HG02678 (cell line): ENCODE measurements around the gene SRCIN1.
"Not testable (repeated sequence)": the region's sequence is repeated elsewhere in the genome, so short reads cannot be mapped to it uniquely, and the experiment has no call there.

Source experiments
- ATAC-seq: cut with Tn5 transposase; IDR thresholded peaks from one replicate; pipeline ENCODE4 v1.9.1; 2021; ENCODE audit warnings: mild to moderate bottlenecking, moderate library complexity; ENCODE audit not compliant: unreplicated experiment

SRCIN1 gene

DNA sequence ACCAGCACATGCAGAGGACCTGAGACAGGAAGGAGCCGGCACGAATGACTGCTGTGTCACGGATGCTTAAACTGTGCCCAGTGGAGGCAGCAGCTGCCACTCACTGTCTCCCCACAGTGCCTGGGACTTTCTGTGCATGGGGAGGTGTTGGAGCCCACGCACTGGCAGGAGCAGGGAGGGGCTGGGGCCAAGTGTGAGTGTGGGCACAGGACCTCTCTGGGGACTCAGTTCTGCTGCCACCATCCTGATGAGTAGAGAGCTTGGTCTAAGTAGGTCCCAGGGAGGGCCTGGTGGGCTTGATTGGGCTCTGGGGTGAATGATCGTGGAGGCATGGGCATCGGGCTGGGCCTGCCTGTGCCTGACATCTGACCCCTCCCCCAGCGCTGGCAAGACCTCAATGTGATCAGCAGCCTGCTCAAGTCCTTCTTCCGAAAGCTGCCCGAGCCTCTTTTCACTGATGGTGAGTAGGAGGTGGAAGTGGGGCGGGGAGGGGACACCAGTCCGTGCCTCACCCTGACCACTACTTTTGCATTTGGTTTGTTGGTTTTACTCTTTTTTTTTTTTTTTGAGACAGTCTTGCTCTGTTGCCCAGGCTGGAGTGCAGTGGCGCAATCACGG lies 120.0 kb downstream of the SRCIN1 start:
- not testable (repeated sequence) for ATAC-seq

DNA sequence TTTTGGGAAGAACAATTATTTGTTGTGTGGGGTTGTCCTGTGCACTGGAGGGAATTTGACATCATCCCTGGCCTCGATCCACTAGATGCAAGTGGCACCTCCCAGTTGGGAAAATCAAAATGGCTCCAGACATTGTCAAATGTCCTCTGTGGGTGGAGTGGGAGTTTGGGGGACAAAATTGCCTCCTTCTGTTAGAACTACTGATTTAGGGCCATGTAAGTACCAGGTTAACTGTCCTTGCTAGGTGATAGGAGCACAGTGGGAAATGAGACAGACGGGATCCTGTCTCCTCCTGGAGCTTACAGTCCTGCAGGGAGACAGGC lies 120.6 kb downstream of the SRCIN1 start:
- no peak for ATAC-seq

DNA sequence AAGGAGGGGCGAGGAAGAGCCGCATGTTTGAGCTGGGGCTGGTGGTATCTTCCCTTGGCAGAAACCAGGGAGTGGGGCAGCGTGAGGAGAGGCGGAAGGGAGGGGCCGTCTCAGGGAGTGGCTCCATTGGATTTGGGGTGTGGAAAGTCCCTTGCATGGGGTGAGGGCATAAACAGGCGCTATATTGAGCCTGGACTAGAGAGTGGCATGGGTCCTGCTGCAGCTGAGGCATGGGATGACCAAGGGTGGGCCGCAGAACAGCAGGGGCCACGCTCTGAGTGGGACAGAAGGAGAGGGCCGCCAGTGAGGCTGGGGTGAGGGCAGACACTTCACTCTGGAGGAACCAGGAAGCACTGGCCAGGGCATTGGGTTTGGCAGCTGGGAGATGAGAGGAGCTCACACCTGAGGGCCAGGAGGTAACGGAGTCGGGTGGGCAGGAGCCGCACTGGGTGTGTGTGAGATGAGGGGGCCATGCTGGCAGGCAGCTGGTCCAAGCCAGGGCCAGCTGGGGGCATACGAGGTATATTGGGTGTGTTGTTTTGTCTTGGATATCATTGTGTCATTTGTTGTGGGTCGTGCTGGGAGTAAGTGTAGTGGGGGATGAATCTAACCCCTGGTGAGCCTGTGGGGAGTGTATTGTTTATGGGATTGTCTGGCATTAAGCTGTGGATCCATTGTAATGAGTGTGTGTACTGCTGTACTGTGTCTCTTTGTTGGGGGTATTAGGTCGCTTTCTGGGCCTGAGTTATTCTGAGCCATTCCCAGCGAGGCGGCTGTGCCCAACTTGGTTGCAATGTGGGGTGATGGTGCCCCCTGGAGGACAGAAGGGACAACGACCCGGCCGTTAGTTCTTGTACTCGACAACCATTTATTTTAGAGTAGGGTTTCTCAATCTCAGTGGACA lies 121.3 kb downstream of the SRCIN1 start:
- ATAC-seq = not testable (repeated sequence)

DNA sequence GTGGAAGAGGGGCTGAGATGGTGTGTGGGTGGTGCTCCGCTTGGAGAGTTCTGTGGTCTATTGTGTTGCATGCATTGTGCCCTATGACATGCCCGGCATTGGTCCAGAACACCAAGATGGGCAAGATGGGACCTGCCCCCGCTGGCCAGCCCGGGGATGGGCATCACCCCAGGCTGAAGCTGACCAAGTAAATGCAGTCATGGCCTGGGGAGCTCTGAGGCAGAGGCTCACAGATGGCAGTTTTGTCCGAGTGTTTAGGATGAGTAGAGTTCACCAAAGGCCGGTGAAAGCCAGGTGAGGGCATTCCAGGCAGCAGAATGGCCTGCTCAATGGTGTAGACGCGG lies 123.1 kb downstream of the SRCIN1 start:
- not testable (repeated sequence) for ATAC-seq

DNA sequence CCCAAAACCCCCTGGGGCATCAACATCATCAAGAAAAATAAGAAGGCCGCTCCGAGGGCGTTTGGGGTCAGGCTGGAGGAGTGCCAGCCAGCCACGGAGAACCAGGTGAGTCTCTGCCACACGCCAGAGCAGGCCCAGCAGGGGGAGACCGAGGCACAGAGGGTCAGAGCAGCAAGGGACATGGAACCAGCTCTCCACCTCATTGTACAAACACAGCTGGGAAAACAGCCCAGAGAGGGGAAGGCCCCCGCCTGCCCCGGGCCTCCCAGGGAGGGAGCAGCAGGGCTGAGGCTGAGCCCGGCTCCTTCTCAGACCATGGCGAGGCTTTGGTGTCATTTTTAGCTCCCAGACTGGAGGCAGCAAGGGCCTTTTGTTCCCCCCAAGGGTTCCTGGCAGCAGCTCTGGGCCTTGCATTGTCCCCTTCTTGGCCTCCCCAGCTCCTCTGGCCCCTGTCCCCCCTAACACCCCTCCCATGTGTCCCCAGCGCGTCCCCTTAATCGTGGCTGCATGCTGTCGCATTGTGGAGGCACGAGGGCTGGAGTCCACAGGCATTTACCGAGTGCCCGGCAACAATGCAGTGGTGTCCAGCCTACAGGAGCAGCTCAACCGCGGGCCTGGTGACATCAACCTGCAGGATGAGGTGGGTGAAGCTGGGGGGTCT lies 123.6 kb downstream of the SRCIN1 start:
- ATAC-seq = not testable (repeated sequence)
